Transverse colon (tissue), 4 donors: Measurements from ENCODE around the gene GP1BA. TPM values are rescaled to one million over a fixed set of nuclear protein-coding genes. Genes with fewer than 3 reads are reported as not detected.

ENCODE experiments used
- DNase-seq: peaks from one replicate; pipeline ENCODE4 v3.0.0-alpha.2; 2019
- H3K27ac ChIP-seq, 4 donors: fragments of 200-600 bp; sonication (generic); 2 replicates each; pipeline ENCODE4 v1.5.1; 2016 to 2018; ENCODE audit warnings: inconsistent platforms in 4 of 4
- H3K27me3 ChIP-seq: fragments of 200-600 bp; sonication (generic); 2 replicates; pipeline ENCODE4 v1.5.1; 2017; ENCODE audit warnings: inconsistent platforms
- H3K36me3 ChIP-seq, 4 donors: fragments of 200-600 bp; sonication (generic); 2 replicates each; pipeline ENCODE4 v1.5.1; 2017 to 2019; ENCODE audit warnings: inconsistent platforms in 4 of 4
- H3K4me1 ChIP-seq, 4 donors: fragments of 200-600 bp; sonication (generic); 2 replicates each; pipeline ENCODE4 v1.5.1; 2017 to 2020; ENCODE audit warnings: inconsistent platforms in 4 of 4
- H3K4me3 ChIP-seq, 4 donors: fragments of 200-600 bp; sonication (generic); 1 replicate in 1 of 4; 2 replicates in 3 of 4; pipeline versions ENCODE4 v1.5.1 to v1.6.1; 2017 to 2019; ENCODE audit warnings: inconsistent platforms in 4 of 4
- H3K9me3 ChIP-seq, 2 donors: fragments of 200-600 bp; sonication (generic); 2 replicates each; pipeline ENCODE4 v1.5.1; 2017 to 2019; ENCODE audit warnings: inconsistent platforms in 2 of 2
- EP300 ChIP-seq: sonication (generic); formaldehyde crosslinking; IDR thresholded peaks from one replicate; pipeline ENCODE4 v1.6.1; 2017; ENCODE audit warnings: antibody characterized with exemption, low read depth
- POLR2A ChIP-seq: fragments of 450-650 bp; IDR thresholded peaks from one replicate; pipeline ENCODE4 v1.6.1; 2016; ENCODE audit warnings: antibody characterized with exemption, mild to moderate bottlenecking, moderate library complexity
- POLR2AphosphoS5 ChIP-seq, 3 donors: sonication (generic); formaldehyde crosslinking; IDR thresholded peaks; one replicate each; pipeline ENCODE4 v1.6.1; 2016; ENCODE audit warnings: antibody characterized with exemption in 3 of 3
- WGBS, 2 donors: methylation state at CpG; one replicate each; pipeline ENCODE4 v1.1.5; 2018; ENCODE audit warnings: low coverage in 1 of 2; 5-methylcytosine and 5-hydroxymethylcytosine counted together
- in situ Hi-C, 4 donors: fragments of 200-750 bp; cut with MboI; loops; one replicate each; pipeline versions ENCODE4 v1.15.0 to v1.15.1; 2017; ENCODE audit warnings: low sequenced_read_pairs in 3 of 4, low pct_ligation_motif_present in 1 of 4, low pct_unique_long_range_greater_than_20kb in 1 of 4
- intact Hi-C: fragments of 100-400 bp; cut with DNase I; formaldehyde crosslinking; loops from one replicate; pipeline ENCODE4 v1.15.1; 2023; ENCODE audit warnings: low total_unique reads
- total RNA-seq, 4 donors: library from RNA; depleted of rRNA; stranded (reverse); fragments of >200 nt; gene quantifications; one replicate each; pipeline ENCODE4 v1.1.0, GENCODE V29; 2016
- TF ChIP-seq, protein P1 (sequence below), 5 experiments: fragments of 200-600 bp in 3 of 5; fragments of 450-650 bp in 2 of 5; sonication (generic) in 3 of 5; IDR thresholded peaks; 1 replicate in 2 of 5; 2 replicates in 3 of 5; pipeline ENCODE4 v1.5.1; 2016 to 2017; ENCODE audit warnings: antibody characterized with exemption in 5 of 5, inconsistent platforms in 3 of 5, mild to moderate bottlenecking in 2 of 5, moderate library complexity in 1 of 5

The GP1BA gene
- total RNA-seq, 4 donors from 2014 or later = not detected

GRCh38 chr17:4897198-4897687, 34.8 kb upstream of the GP1BA start:
- Histone ChIP-seq H3K4me1 (peaks cover 0 to 29% (median 20%) of the 10 kb centered on the region in 4 donors), H3K27ac (no peak overlapping the region), H3K36me3 (peaks cover 0 to 30% (median 12%) of the 10 kb centered on the region in 4 donors), H3K9me3 (no peaks in the 10 kb centered on the region), H3K27me3 (peaks cover 15% of the 10 kb centered on the region), H3K4me3 (no peak overlapping the region)
- TF ChIP-seq POLR2AphosphoS5 (IDR thresholded peaks at IDR 0.05) = no peak
- no peak for TF ChIP-seq POLR2A
- TF ChIP-seq, protein P1, sequence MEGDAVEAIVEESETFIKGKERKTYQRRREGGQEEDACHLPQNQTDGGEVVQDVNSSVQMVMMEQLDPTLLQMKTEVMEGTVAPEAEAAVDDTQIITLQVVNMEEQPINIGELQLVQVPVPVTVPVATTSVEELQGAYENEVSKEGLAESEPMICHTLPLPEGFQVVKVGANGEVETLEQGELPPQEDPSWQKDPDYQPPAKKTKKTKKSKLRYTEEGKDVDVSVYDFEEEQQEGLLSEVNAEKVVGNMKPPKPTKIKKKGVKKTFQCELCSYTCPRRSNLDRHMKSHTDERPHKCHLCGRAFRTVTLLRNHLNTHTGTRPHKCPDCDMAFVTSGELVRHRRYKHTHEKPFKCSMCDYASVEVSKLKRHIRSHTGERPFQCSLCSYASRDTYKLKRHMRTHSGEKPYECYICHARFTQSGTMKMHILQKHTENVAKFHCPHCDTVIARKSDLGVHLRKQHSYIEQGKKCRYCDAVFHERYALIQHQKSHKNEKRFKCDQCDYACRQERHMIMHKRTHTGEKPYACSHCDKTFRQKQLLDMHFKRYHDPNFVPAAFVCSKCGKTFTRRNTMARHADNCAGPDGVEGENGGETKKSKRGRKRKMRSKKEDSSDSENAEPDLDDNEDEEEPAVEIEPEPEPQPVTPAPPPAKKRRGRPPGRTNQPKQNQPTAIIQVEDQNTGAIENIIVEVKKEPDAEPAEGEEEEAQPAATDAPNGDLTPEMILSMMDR (IDR thresholded peaks at IDR 0.05) = no peak
- TF ChIP-seq EP300 = no peak
- in situ Hi-C loops (loop anchor here in 2 of 4 donors (25.0 kb wide), 1 partner anchor 110 kb away; the partner anchor contains the start of genes GLTPD2 (in 2 of the 2), PSMB6 (in 2 of the 2) and VMO1 (in 2 of the 2)), intact Hi-C loops (loop anchor here (10.0 kb wide), 1 partner anchor 162 kb away; the partner anchor contains the start of genes CXCL16, MED11 and ZMYND15)
- no peak for DNase-seq
- 86 to 100% methylated on average over 1 to 10 of the region's 10 CpGs for WGBS, 2 donors

DNA sequence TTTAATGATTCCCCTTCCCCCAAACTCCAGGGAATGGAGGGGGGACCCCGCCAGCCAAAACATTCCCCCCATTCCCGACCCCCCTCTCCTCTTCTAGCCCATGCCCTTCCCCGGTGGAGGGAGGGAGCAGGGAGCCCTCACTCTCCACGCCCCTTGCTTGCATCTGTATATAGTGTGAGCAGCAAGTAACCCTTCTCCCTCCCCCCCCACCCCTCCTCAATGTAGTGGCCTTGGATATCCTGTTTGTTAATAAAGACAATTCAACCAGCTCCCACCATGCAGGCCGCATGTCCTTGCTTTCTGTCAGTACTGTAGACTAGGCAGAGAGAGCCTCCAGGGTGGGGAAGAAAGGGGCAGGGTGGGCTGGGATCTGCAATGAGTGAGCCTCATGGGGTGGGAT, 34.3 kb upstream of the GP1BA start:
- intact Hi-C loops = loop anchor here (10.0 kb wide), 1 partner anchor 163 kb away; the partner anchor contains the start of genes CXCL16, MED11 and ZMYND15
- peaks cover 0 to 30% (median 11%) of the 10 kb centered on the region in 4 donors for H3K36me3 ChIP-seq
- in situ Hi-C loops = loop anchor here in 2 of 4 donors (25.0 kb wide), 1 partner anchor 110 kb away; the partner anchor contains the start of genes GLTPD2 (in 2 of the 2), PSMB6 (in 2 of the 2) and VMO1 (in 2 of the 2)

GRCh38 chr17:4898351-4898750, 33.7 kb upstream of the GP1BA start:
- Histone ChIP-seq H3K9me3 (no peaks in the 10 kb centered on the region), H3K27ac (no peak overlapping the region), H3K27me3 (peaks cover 15% of the 10 kb centered on the region), H3K4me3 (no peak overlapping the region), H3K4me1 (peaks cover 0 to 35% (median 23%) of the 10 kb centered on the region in 4 donors), H3K36me3 (peaks cover 0 to 25% (median 10%) of the 10 kb centered on the region in 4 donors)
- TF ChIP-seq, protein P1 (IDR thresholded peaks at IDR 0.05) = no peak
- TF ChIP-seq POLR2A = no peak
- no peak for TF ChIP-seq POLR2AphosphoS5 (IDR thresholded peaks at IDR 0.05)
- TF ChIP-seq EP300 = no peak
- WGBS, 2 donors = 82 to 100% methylated on average over 2 to 8 of the region's 8 CpGs
- intact Hi-C loops = loop anchor here (10.0 kb wide), 1 partner anchor 164 kb away; the partner anchor contains the start of genes CXCL16, MED11 and ZMYND15
- no peak for DNase-seq
- in situ Hi-C loops = loop anchor here in 2 of 4 donors (25.0 kb wide), 1 partner anchor 111 kb away; the partner anchor contains the start of genes GLTPD2 (in 2 of the 2), PSMB6 (in 2 of the 2) and VMO1 (in 2 of the 2)

More for the DNA sequence above, 34.3 kb upstream of the GP1BA start:
- DNase-seq = no peak
- Histone ChIP-seq H3K9me3 (no peaks in the 10 kb centered on the region), H3K27ac (no peak overlapping the region), H3K27me3 (peaks cover 15% of the 10 kb centered on the region), H3K4me1 (peaks cover 0 to 29% (median 20%) of the 10 kb centered on the region in 4 donors), H3K4me3 (no peak overlapping the region)
- TF ChIP-seq EP300 (no peak), POLR2AphosphoS5 (IDR thresholded peaks at IDR 0.05) (no peak), POLR2A (no peak)
- TF ChIP-seq, protein P1 (IDR thresholded peaks at IDR 0.05) = no peak
- WGBS, 2 donors = 85 to 90% methylated on average over 2 to 5 of the region's 5 CpGs

- peak overlapping the region in 3 of 4 donors; percentile 6 to 18 (median 11) for H3K27ac ChIP-seq
- H3K9me3 ChIP-seq = no peaks in the 10 kb centered on the region
- H3K36me3 ChIP-seq = peaks cover 0 to 19% (median 7%) of the 10 kb centered on the region in 4 donors
- peaks cover 15% of the 10 kb centered on the region for H3K27me3 ChIP-seq
- no peak for DNase-seq
- TF ChIP-seq POLR2AphosphoS5 (IDR thresholded peaks at IDR 0.05) = no peak
- no peak for TF ChIP-seq POLR2A
- H3K4me1 ChIP-seq = peaks cover 0 to 39% (median 24%) of the 10 kb centered on the region in 4 donors
- in situ Hi-C loops (loop anchor here in 2 of 4 donors (25.0 kb wide), 1 partner anchor 112 kb away; the partner anchor contains the start of genes GLTPD2 (in 2 of the 2), PSMB6 (in 2 of the 2) and VMO1 (in 2 of the 2)), intact Hi-C loops (loop anchor here (10.0 kb wide), 1 partner anchor 164 kb away; the partner anchor contains the start of genes CXCL16, MED11 and ZMYND15)
- H3K4me3 ChIP-seq = peak overlapping the region; percentile 19 to 55 (median 34)
- WGBS, 2 donors = 4% methylated on average over 12 of the region's 34 CpGs; no CpG with 5 or more reads in 1 of the 2 donors
Observed at GRCh38 chr17:4898927-4899326, 33.1 kb upstream of the GP1BA start.
